Activated CD8-positive, alpha-beta memory T cell treated with anti-CD3 and anti-CD28 coated beads for 24 hours (primary cell): ENCODE results near the gene IVNS1ABP.

Experiments
- DNase-seq: peaks from one replicate; pipeline ENCODE4 v3.0.0-alpha.2; 2020

Gene IVNS1ABP

GRCh38 chr1:185249563-185249962 lies 67.5 kb downstream of the IVNS1ABP start:
- DNase-seq, result no peak
